Mesothelial cell of epicardium (in vitro differentiated cells): ENCODE measurements around the gene WDR20. TPM values are rescaled to one million over a fixed set of nuclear protein-coding genes. Genes with fewer than 3 reads are reported as not detected.

Experiments
- DNase-seq, 2 experiments: peaks; one replicate each; pipeline ENCODE4 v3.0.0; 2021; ENCODE audit warnings: low spot score in 2 of 2; ENCODE audit not compliant: unreplicated experiment in 2 of 2
- H3K27ac Mint-ChIP-seq: 2 replicates; pipeline ENCODE4 v1.8.0; 2021; ENCODE audit warnings: mixed read lengths
- H3K27me3 Mint-ChIP-seq: 2 replicates; pipeline ENCODE4 v1.8.0; 2021; ENCODE audit warnings: low read depth, mixed read lengths
- H3K36me3 Mint-ChIP-seq: 2 replicates; pipeline ENCODE4 v1.8.0; 2021; ENCODE audit warnings: mixed read lengths
- H3K4me1 Mint-ChIP-seq: 2 replicates; pipeline ENCODE4 v1.8.0; 2021; ENCODE audit warnings: mixed read lengths
- H3K4me3 Mint-ChIP-seq: 2 replicates; pipeline ENCODE4 v1.8.0; 2021; ENCODE audit warnings: mild to moderate bottlenecking, moderate library complexity, mixed read lengths
- H3K9me3 Mint-ChIP-seq: 2 replicates; pipeline ENCODE4 v1.8.0; 2021; ENCODE audit warnings: mixed read lengths
- CTCF ChIP-seq: fragments of 200-600 bp; sonication (generic); IDR thresholded peaks from one replicate; pipeline ENCODE4 v1.5.0; 2021; ENCODE audit warnings: antibody characterized with exemption; ENCODE audit not compliant: unreplicated experiment
- total RNA-seq: library from RNA; stranded (reverse); gene quantifications from 3 replicates; pipeline ENCODE4 v1.2.1, GENCODE V29; 2021

The WDR20 gene
- total RNA-seq, 1 donor from 2014 or later: 39.5 TPM

GRCh38 chr14:102111101-102111500 is 28.6 kb upstream of the WDR20 start:
- Mint-ChIP-seq H3K4me1 (no peaks in the 10 kb centered on the region), H3K27me3 (no peaks in the 10 kb centered on the region), H3K4me3 (no peak overlapping the region), H3K9me3 (peaks cover 16% of the 10 kb centered on the region), H3K36me3 (peaks cover 6% of the 10 kb centered on the region), H3K27ac (no peak overlapping the region)
- no peak for DNase-seq
- no peak for TF ChIP-seq CTCF

- DNase-seq: no peak
- H3K27ac Mint-ChIP-seq: no peak overlapping the region
- H3K36me3 Mint-ChIP-seq: peaks cover 5% of the 10 kb centered on the region
- peaks cover 2% of the 10 kb centered on the region for H3K4me1 Mint-ChIP-seq
- no peak overlapping the region for H3K4me3 Mint-ChIP-seq
- H3K9me3 Mint-ChIP-seq: peaks cover 4% of the 10 kb centered on the region
- no peak for TF ChIP-seq CTCF
- no peaks in the 10 kb centered on the region for H3K27me3 Mint-ChIP-seq
Measured at GRCh38 chr14:102116361-102117180, 23.1 kb upstream of the WDR20 start.

GRCh38 chr14:102117852-102118251 is 21.8 kb upstream of the WDR20 start:
- peaks cover 2% of the 10 kb centered on the region for H3K4me1 Mint-ChIP-seq
- TF ChIP-seq CTCF: no peak
- H3K9me3 Mint-ChIP-seq: no peaks in the 10 kb centered on the region
- DNase-seq: no peak
- no peak overlapping the region for H3K27ac Mint-ChIP-seq
- no peak overlapping the region for H3K4me3 Mint-ChIP-seq
- peaks cover 4% of the 10 kb centered on the region for H3K36me3 Mint-ChIP-seq
- no peaks in the 10 kb centered on the region for H3K27me3 Mint-ChIP-seq

GRCh38 chr14:102120888-102121287 is 18.8 kb upstream of the WDR20 start:
- TF ChIP-seq CTCF: no peak
- peaks cover 7% of the 10 kb centered on the region for H3K4me1 Mint-ChIP-seq
- DNase-seq: no peak

GRCh38 chr14:102121567-102121966 is 18.1 kb upstream of the WDR20 start:
- no peaks in the 10 kb centered on the region for H3K9me3 Mint-ChIP-seq
- H3K4me1 Mint-ChIP-seq: peaks cover 11% of the 10 kb centered on the region
- H3K4me3 Mint-ChIP-seq: no peak overlapping the region

More at GRCh38 chr14:102120888-102121287, 18.8 kb upstream of the WDR20 start:
- no peak overlapping the region for H3K4me3 Mint-ChIP-seq
- H3K27me3 Mint-ChIP-seq: no peaks in the 10 kb centered on the region
- peaks cover 4% of the 10 kb centered on the region for H3K36me3 Mint-ChIP-seq
- no peaks in the 10 kb centered on the region for H3K9me3 Mint-ChIP-seq
- no peak overlapping the region for H3K27ac Mint-ChIP-seq

More at GRCh38 chr14:102121567-102121966, 18.1 kb upstream of the WDR20 start:
- Mint-ChIP-seq H3K27ac (no peak overlapping the region), H3K27me3 (no peaks in the 10 kb centered on the region), H3K36me3 (no peaks in the 10 kb centered on the region)
- TF ChIP-seq CTCF: no peak
- no peak for DNase-seq
